ENCODE measurements around the gene CCDC40. TPM values are rescaled to one million over a fixed set of nuclear protein-coding genes. Genes with fewer than 3 reads are reported as not detected.
A peak's percentile ranks its signal among the peaks of the same experiment; 100 is the strongest.

The CCDC40 gene
- total and polyA plus RNA-seq, 2 of the 13 experiments (the other 11 are each of a cell fraction or from before 2014, with no cell fraction given), result 4.1 to 5.5 TPM

- TF ChIP-seq ZNF646 (CRISPR knock-in tag; IDR thresholded peaks at IDR 0.05) (no peak), ZBED4 (CRISPR knock-in tag; IDR thresholded peaks at IDR 0.05; ENCODE audit: borderline replicate concordance) (peak; percentile 58; the same call in 1 of the 2 replicates), ZNF333 (CRISPR knock-in tag; IDR thresholded peaks at IDR 0.05; ENCODE audit: borderline replicate concordance) (no peak; the same call in 1 of the 2 replicates), TBX2 (CRISPR knock-in tag; IDR thresholded peaks at IDR 0.05; ENCODE audit: borderline replicate concordance) (peak; percentile 83), ZNF670 (CRISPR knock-in tag; IDR thresholded peaks at IDR 0.05; ENCODE audit: borderline replicate concordance) (no peak; the same call in 1 of the 2 replicates), KLF6 (CRISPR knock-in tag; IDR thresholded peaks at IDR 0.05) (peak; percentile 73; the same call in 1 of the 2 replicates), PTBP1 (IDR thresholded peaks at IDR 0.05; ENCODE audit: low read depth, low read length, poor library complexity, severe bottlenecking) (peak; percentile 86), HOXA7 (CRISPR knock-in tag; IDR thresholded peaks at IDR 0.05) (no peak), NPAS2 (CRISPR knock-in tag; IDR thresholded peaks at IDR 0.05; ENCODE audit: borderline replicate concordance) (no peak), MAFF (IDR thresholded peaks at IDR 0.05; ENCODE audit: low read depth, low read length) (no peak), ETV6 (CRISPR knock-in tag; conservative IDR thresholded peaks at IDR 0.05) (no peak; the same call in none of the 2 replicates), PATZ1 (CRISPR knock-in tag; IDR thresholded peaks at IDR 0.05) (peak; percentile 86), MED8 (CRISPR knock-in tag; IDR thresholded peaks at IDR 0.05; ENCODE audit: insufficient replicate concordance) (no peak), AGO1 (IDR thresholded peaks at IDR 0.05; ENCODE audit: low read depth, low read length, poor library complexity, severe bottlenecking) (peak; percentile 24), NCOA1 (CRISPR knock-in tag; IDR thresholded peaks at IDR 0.05) (no peak)
Observed at GRCh38 chr17:80101011-80101945, 64.8 kb downstream of the CCDC40 start, which contains the start of gene GAA (continued).
